GM19372 (cell line): ENCODE measurements around the gene PCDHGA11.
"Not testable (repeated sequence)": the region's sequence is repeated elsewhere in the genome, so short reads cannot be mapped to it uniquely, and the experiment has no call there.

ENCODE experiments used
- ATAC-seq: cut with Tn5 transposase; IDR thresholded peaks from one replicate; pipeline ENCODE4 v1.9.1; 2021; ENCODE audit warnings: mild to moderate bottlenecking, low read depth, moderate library complexity; ENCODE audit not compliant: unreplicated experiment

The PCDHGA11 gene

GRCh38 chr5:141420855-141421488 lies at the start of gene PCDHGA11:
Gene PCDHGA11 (plus strand): TSS chr5:141421051. CDS start chr5:141421228, 177 bp downstream.
- ATAC-seq: no peak

GRCh38 chr5:141371572-141372475 lies 49.0 kb upstream of the PCDHGA11 start:
- ATAC-seq: no peak

DNA sequence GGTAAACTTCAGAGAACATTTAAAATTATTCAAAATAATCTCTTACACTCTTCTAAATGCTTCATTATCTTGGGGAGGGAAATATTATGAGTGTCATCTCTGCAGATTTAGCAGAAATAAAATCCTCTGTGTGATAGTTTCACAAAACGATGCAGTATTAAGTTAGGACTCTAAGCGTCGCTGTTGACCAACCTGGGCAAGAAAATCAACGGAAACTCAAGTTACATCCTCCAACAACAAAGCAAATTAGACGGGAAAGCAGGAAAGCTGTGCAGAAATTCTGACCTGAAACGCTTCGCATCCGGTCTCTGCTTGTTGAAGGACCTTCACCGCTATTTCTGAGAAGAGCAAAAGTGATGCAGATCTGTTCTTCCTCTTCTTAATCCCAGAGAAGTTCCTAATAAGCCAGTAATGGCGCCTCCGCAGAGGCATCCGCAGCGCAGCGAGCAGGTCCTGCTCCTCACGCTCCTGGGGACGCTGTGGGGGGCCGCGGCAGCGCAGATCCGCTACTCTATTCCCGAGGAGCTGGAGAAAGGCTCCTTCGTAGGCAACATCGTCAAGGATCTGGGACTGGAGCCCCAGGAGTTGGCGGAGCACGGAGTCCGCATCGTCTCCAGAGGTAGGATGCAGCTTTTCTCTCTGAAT lies 47.1 kb upstream of the PCDHGA11 start, which contains the start of gene PCDHGA6:
Gene PCDHGA6, plus strand, starts transcription at position 219 of the 645 bp plus-strand sequence. Its CDS starts 193 bp downstream, at position 412.
- no peak for ATAC-seq

DNA sequence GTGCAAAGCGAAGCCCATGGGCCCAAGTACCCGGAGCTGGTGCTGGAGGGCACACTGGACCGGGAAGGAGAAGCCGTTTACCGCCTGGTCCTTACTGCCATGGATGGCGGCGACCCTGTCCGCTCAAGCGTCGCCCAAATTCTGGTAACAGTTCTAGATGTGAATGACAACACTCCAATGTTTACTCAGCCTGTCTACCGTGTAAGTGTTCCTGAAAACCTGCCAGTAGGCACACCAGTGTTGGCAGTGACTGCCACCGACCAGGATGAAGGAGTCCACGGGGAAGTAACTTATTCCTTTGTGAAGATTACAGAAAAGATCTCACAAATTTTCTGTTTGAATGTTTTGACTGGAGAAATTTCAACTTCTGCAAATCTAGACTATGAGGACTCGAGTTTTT lies 46.2 kb upstream of the PCDHGA11 start:
- ATAC-seq: no peak

GRCh38 chr5:141375444-141376155 lies 45.3 kb upstream of the PCDHGA11 start:
- not testable (repeated sequence) for ATAC-seq

- ATAC-seq: no peak
Observed at GRCh38 chr5:141382469-141383294, 38.2 kb upstream of the PCDHGA11 start, which contains the start of gene PCDHGA7. Gene PCDHGA7 (plus strand): TSS chr5:141382742. CDS start chr5:141382900, 158 bp downstream.

DNA sequence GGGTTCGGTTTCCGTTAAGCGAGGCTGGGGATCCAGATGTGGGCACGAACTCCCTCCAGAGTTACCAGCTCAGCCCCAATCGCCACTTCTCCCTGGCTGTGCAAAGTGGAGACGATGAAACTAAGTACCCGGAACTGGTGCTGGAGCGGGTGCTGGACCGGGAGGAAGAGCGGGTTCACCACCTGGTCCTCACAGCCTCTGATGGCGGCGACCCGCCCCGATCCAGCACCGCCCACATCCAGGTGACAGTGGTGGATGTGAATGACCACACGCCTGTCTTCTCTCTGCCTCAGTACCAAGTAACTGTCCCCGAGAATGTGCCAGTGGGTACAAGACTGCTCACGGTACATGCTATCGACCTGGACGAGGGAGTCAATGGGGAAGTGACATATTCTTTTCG lies 37.5 kb upstream of the PCDHGA11 start:
- no peak for ATAC-seq

DNA sequence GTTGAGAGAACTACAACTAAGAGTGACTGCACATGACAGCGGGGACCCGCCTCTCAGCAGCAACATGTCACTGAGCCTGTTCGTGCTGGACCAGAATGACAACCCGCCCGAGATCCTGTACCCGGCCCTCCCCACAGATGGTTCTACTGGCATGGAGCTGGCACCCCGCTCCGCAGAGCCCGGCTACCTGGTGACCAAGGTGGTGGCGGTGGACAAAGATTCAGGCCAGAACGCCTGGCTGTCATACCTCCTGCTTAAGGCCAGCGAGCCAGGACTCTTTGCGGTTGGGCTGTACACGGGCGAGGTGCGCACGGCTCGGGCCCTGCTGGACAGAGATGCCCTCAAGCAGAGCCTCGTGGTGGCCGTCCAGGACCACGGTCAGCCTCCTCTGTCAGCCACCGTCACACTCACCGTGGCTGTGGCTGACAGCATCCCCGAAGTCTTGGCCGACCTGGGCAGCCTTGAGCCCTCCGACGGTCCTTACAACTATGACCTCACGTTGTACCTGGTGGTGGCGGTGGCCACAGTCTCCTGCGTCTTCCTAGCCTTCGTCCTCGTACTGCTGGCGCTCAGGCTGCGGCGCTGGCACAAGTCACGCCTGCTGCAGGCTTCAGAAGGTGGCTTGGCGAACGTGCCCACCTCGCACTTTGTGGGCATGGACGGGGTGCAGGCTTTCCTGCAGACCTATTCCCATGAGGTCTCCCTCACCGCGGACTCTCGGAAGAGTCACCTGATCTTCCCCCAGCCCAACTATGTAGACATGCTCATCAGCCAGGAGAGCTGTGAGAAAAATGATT lies 36.2 kb upstream of the PCDHGA11 start:
- no peak for ATAC-seq

DNA sequence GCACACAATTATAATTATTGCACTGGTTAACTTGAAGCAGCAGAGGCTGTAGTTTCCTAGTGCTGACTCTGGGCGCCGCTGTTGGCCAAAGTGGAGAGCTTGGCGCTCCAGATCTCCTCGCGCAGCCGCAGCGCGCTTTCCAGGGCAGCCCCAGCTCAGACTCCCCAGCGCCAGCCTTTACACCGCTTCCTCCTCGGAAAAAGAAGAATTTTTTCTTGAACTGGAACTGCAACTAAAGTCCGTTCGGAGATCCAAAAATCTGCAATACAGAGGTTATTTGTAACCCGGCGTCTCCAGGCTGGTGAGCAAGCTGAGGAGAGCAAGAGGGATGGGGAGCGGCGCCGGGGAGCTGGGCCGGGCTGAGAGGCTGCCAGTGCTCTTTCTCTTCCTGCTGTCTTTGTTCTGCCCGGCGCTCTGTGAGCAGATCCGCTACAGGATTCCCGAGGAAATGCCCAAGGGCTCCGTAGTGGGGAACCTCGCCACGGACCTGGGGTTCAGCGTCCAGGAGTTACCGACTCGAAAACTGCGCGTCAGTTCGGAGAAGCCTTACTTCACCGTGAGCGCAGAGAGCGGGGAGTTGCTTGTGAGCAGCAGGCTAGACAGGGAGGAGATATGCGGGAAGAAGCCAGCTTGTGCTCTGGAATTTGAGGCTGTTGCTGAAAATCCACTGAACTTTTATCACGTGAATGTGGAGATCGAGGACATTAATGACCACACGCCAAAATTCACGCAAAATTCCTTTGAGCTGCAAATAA lies 33.1 kb upstream of the PCDHGA11 start, which contains the start of gene PCDHGB4:
Gene PCDHGB4, plus strand, starts transcription at position 142 of the 755 bp plus-strand sequence. Its CDS starts 187 bp downstream, at position 329.
- not testable (repeated sequence) for ATAC-seq

- ATAC-seq: no peak
Observed at GRCh38 chr5:141388661-141389060, 32.2 kb upstream of the PCDHGA11 start.

DNA sequence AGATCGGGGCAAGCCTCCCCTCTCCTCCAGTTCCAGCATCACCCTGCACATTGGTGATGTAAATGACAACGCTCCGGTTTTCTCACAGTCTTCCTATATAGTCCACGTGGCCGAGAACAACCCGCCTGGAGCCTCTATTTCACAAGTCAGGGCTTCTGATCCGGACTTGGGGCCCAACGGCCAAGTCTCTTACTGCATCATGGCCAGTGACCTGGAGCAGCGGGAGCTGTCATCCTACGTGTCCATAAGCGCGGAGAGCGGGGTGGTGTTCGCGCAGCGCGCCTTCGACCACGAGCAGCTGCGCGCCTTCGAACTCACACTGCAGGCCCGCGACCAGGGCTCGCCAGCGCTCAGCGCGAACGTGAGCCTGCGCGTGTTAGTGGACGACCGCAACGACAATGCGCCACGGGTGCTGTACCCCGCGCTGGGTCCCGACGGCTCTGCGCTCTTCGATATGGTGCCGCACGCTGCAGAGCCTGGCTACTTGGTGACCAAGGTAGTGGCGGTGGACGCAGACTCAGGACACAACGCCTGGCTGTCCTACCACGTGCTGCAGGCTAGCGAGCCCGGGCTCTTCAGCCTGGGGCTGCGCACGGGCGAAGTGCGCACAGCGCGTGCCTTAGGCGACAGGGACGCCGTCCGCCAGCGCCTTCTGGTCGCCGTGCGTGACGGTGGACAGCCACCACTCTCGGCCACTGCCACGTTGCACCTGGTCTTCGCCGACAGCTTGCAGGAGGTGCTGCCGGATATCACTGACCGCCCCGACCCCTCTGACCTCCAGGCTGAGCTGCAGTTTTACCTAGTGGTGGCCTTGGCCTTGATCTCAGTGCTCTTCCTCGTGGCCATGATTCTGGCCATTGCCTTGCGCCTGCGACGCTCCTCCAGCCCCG lies 31.5 kb upstream of the PCDHGA11 start:
- no peak for ATAC-seq

- ATAC-seq: no peak
Observed at GRCh38 chr5:141392429-141393198, 28.2 kb upstream of the PCDHGA11 start, which contains the start of gene PCDHGA8. Gene PCDHGA8 (plus strand): TSS chr5:141392633. CDS start chr5:141392814, 181 bp downstream.

- no peak for ATAC-seq
Observed at GRCh38 chr5:141393267-141393666, 27.6 kb upstream of the PCDHGA11 start.

DNA sequence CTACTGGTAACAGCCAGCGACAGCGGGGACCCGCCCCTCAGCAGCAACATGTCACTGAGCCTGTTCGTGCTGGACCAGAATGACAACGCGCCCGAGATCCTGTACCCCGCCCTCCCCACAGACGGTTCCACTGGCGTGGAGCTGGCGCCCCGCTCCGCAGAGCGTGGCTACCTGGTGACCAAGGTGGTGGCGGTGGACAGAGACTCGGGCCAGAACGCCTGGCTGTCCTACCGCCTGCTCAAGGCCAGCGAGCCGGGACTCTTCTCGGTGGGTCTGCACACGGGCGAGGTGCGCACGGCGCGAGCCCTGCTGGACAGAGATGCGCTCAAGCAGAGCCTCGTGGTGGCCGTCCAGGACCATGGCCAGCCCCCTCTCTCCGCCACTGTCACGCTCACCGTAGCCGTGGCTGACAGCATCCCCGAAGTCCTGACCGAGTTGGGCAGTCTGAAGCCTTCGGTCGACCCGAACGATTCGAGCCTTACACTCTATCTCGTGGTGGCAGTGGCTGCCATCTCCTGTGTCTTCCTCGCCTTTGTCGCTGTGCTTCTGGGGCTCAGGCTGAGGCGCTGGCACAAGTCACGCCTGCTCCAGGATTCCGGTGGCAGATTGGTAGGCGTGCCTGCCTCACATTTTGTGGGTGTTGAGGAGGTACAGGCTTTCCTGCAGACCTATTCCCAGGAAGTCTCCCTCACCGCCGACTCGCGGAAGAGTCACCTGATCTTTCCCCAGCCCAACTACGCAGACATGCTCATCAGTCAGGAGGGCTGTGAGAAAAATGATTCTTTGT lies 26.3 kb upstream of the PCDHGA11 start:
- not testable (repeated sequence) for ATAC-seq
